Breast epithelium (tissue), 3 donors: ENCODE measurements around the gene BNIP3.
"Not testable (repeated sequence)": the region's sequence is repeated elsewhere in the genome, so short reads cannot be mapped to it uniquely, and the experiment has no call there.

Source experiments
- CTCF ChIP-seq, 3 donors: fragments of 450-650 bp; IDR thresholded peaks; one replicate each; pipeline ENCODE4 v1.5.1; 2016 to 2017; ENCODE audit warnings: antibody characterized with exemption in 3 of 3, mild to moderate bottlenecking in 3 of 3, moderate library complexity in 3 of 3
- POLR2A ChIP-seq: fragments of 450-650 bp; IDR thresholded peaks from one replicate; pipeline ENCODE4 v1.6.1; 2016; ENCODE audit warnings: antibody characterized with exemption, mild to moderate bottlenecking, moderate library complexity
- POLR2AphosphoS5 ChIP-seq, 3 donors: sonication (generic); formaldehyde crosslinking; IDR thresholded peaks; one replicate each; pipeline ENCODE4 v1.6.1; 2017; ENCODE audit warnings: antibody characterized with exemption in 3 of 3

- not testable (repeated sequence) for TF ChIP-seq CTCF (IDR thresholded peaks at IDR 0.05); POLR2A; POLR2AphosphoS5 (IDR thresholded peaks at IDR 0.05)
These were observed 6.1 kb upstream of the BNIP3 start for GRCh38 chr10:131987786-131988185.
